IMR-90 (cell line): Measurements from ENCODE around the gene TSC2.

ENCODE experiments used
- CTCF ChIP-seq: conservative IDR thresholded peaks from 2 replicates; pipeline ENCODE4 v1.5.1; 2012; ENCODE audit warnings: mild to moderate bottlenecking, low read depth, low read length, improper control_type of control experiment
- POLR2A ChIP-seq: IDR thresholded peaks from 2 replicates; pipeline ENCODE4 v1.6.1; 2012; ENCODE audit warnings: mild to moderate bottlenecking, low read depth, low read length
- RAD21 ChIP-seq: IDR thresholded peaks from 2 replicates; pipeline ENCODE4 v1.6.1; 2012; ENCODE audit warnings: low read length, improper control_type of control experiment
- RFX5 ChIP-seq: IDR thresholded peaks from 2 replicates; pipeline ENCODE4 v1.8.0; 2012; ENCODE audit warnings: low read depth, mild to moderate bottlenecking, low read length, moderate library complexity

GRCh38 chr16:2078096-2078495, 30.3 kb downstream of the TSC2 start:
- TF ChIP-seq CTCF (no peak), POLR2A (no peak), RAD21 (no peak), RFX5 (no peak)
